H54 (cell line): Measurements from ENCODE around the gene IQCH.

Experiments
- DNase-seq: peaks from one replicate; pipeline ENCODE4 v3.0.0; 2011; ENCODE audit warnings: low spot score, mixed read lengths; ENCODE audit not compliant: insufficient read length
- FAIRE-seq: peaks from 3 replicates; lab custom pipeline; 2011; peaks lifted over from hg19 to GRCh38; lab: Jason Lieb, UNC
- POLR2A ChIP-seq: IDR thresholded peaks from 2 replicates; pipeline ENCODE4 v1.6.1; 2011; ENCODE audit warnings: low read depth, mild to moderate bottlenecking, low read length

IQCH gene

DNA sequence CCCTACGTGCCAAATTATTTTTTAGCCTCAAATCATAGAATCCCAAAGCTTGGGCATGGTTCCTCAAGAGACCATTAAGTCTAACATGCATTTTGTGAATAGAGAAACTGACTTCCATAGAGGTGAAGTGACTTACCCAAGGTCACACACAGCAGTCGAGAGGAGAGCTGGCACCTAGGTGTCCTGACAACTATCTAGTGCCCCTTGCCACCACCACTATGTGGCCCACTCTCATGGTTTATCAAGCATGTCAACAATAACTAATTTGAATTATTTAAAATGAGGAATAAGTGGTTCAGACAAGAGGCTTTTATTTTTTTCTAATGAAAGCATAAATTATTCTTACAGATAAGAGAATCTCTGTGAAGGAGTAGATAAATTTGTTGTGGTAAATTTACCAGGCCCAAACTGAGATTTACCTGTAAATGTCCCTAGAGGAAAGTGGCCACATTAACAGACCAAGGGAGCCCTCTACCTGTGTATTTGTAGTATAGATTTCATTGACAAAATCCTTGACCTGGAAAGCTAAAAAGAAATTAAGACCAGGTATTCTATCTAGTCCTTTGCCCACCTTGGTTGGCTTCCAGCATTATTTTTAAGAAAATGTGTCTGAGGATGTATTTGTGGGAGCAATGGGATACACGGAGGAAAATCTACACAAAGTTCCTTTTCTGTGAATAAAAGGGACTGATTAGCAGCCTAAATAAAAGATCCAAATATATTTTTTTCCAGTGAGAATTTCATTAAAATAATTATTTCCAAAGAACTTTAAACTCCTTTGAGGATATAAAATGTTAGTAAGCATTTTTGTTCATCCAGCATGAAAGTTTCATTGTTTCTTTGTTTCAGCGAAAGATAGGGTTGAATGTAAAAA is 49.1 kb downstream of the IQCH start:
- no peak for TF ChIP-seq POLR2A
- no peak for FAIRE-seq
- DNase-seq, result no peak

- no peak for TF ChIP-seq POLR2A
- no peak for FAIRE-seq
- DNase-seq, result no peak
These were observed 50.2 kb downstream of the IQCH start for GRCh38 chr15:67304778-67305177.

DNA sequence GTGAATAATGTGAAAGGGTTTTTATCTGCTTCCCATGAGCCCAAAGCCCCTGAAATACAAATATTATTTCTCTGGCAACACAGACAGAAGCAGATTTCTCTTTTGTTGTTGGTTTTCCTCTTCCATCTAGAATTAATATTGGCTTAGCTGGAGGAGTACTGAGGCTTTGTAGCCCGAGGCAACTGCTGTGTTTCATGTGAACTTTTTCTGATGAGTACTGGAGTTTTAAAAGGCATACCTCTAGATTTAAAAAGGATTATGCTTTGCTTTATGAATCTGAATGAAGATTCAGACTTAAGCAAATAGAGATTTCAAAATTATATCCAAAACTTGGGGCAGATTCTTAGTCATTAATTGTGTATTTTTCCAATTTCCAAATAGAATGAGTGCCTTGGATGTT is 50.9 kb downstream of the IQCH start:
- no peak for FAIRE-seq
- no peak for TF ChIP-seq POLR2A
- no peak for DNase-seq

DNA sequence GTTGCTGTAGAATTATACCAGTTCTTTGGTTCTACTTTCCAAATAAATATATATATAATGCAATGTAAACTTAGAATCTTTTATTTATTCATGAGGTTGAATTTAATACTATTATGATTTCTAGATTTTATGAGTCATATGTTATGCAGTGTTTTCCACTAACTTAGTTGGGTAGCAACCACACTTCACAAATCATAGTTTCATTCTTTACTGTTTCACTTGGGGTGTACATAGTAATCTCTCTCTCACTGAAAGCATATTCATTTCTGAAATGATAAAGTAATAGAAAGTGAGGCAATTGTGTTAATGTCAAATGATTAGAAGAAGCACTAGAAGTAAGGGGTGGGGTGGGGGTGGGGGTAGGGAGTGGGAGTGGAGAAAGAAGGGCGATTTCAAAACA is 52.6 kb downstream of the IQCH start:
- DNase-seq, result no peak
- TF ChIP-seq POLR2A, result no peak
- FAIRE-seq, result no peak

GRCh38 chr15:67307889-67308597 is 53.5 kb downstream of the IQCH start:
- FAIRE-seq, result no peak
- no peak for DNase-seq
- TF ChIP-seq POLR2A, result no peak

DNA sequence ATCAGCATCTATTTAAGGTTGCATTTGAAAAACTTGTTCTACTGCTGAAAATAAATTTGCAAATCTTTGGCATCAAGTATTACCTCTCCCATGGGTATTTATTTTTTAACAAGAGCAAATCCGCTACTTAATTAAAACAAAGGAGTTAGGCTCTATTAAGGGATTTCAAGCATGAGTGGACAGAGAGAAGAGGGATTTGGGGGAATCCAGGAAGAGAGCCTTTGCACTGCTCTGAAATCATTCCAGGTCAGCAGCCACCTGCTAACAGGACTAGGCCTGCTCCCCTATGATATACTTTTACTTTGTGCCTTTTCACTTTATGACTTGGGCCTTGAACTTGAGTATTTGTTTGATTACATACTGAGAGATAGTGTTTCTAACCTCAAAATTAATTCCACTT is 57.1 kb downstream of the IQCH start:
- no peak for DNase-seq
- no peak for TF ChIP-seq POLR2A
- FAIRE-seq, result no peak

- DNase-seq (no peak), FAIRE-seq (no peak)
- no peak for TF ChIP-seq POLR2A
These were observed 65.4 kb downstream of the IQCH start for GRCh38 chr15:67319961-67320360.

DNA sequence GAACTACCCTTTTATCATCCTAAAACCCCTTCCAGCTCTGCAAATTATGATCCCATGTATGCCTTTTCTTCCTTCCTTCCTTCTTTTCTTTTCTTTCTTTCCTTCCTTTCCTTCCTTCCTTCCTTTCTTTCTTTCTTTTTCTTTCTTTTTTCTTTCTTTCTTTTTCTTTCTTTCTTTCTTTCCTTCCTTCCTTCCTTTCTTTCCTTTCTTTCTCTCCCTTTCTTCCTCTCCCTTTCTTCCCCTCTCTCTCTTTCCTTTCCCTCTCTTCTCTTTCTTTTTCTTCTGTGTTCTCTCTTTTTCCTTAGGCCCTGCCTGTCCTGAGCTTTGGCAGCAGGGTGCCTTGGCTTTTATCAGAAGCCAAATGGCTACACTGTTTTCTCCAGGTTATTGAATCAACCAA is 66.8 kb downstream of the IQCH start:
- TF ChIP-seq POLR2A, result no peak
- FAIRE-seq (no peak), DNase-seq (no peak)

DNA sequence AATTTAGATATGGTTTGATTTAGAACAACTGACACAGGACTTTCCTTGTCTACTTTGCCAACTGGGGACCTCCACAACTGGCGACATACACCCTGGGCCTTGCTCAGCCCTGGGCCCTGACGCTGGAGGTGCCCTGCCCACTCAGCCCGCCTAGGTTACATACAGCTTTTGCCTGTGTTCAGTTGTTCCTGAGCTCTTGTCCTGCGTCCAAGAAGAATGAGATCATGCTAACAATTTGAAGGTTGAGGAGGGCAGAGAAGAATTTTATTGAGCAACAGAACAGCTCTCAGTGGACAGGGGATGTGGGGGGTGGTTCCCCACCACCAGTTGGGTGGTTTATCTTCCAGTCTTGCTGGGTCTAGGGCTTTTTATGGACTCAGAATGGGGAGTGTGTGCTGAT is 67.9 kb downstream of the IQCH start:
- no peak for TF ChIP-seq POLR2A
- DNase-seq, result no peak
- no peak for FAIRE-seq

DNA sequence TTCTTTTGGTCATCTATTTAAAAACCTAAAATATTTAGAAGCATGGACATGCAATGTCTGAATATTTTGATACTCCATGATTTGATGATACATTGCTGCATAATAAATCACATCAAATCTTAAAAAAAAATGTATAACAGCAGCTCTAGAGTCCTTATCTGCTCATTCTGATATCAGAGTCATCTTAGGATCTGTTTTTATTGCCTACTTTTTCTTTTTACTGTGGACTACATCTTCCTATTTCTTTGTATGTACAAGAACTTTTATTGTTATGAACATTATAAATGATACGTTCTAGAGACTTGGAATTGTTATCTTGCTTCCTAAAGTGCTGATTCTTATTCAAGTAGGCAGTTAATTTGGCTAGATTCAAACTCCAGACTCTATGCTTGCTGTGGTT is 72.7 kb downstream of the IQCH start:
- FAIRE-seq (no peak), DNase-seq (no peak)
- no peak for TF ChIP-seq POLR2A

DNA sequence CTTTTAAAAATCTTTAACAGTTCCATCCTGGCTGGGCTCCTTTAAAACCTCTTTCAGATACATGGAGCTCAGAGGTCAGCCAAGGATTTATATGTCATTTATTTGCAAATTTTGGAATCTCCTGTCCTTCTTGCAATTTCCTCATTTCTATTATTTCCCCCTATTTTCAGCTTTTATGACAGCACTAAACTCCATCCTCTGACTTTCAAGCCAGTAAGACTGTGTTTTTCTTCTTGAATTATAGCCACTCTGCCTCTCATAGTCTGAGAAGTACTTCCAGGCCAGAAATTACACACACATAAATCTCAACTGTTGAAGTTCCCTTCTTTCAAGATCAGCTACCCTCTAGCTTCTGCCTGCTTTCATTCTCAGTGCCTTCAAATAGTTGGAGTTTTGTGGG is 73.2 kb downstream of the IQCH start:
- TF ChIP-seq POLR2A, result no peak
- no peak for DNase-seq
- no peak for FAIRE-seq

DNA sequence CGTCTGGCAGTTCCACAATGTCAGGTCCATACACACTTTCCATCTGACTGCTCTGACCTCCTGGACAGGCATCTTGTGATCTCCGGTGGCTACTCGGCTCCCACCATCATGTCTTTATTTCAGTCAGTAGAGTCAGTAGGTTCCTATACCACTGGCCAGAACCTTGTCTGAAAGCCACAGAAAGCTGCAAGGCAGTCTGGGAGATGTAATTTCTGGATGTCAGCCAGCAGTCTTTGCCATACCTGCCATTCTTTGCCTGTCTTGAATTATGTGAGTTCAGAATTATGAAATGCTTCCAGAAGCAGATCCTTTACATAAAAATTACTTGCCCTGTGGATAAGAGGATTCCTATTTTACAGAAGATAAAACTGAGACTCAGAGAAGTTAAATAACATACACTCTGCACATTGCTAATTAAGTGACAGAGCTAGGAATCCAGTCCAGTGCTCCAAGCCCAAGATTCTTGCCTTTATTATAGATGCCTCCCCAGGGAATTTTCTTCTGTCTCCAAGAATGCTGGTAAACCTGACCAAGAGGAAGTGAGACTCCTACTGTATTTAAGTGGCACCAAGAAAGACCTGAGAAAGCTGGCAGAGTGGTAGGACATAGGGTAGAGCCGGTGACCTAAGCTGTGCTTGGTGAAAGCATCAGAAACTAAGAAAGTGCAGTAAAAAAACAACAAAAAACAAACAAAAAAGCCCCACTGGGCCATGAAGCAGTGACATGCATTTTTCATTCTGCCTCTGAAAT is 75.6 kb downstream of the IQCH start:
- no peak for TF ChIP-seq POLR2A
- no peak for DNase-seq
- no peak for FAIRE-seq

GRCh38 chr15:67331676-67332075 is 77.1 kb downstream of the IQCH start:
- no peak for FAIRE-seq
- no peak for TF ChIP-seq POLR2A
- DNase-seq, result no peak

- no peak for TF ChIP-seq POLR2A
These were observed 80.4 kb downstream of the IQCH start for GRCh38 chr15:67335026-67335425.

More at GRCh38 chr15:67335026-67335425, 80.4 kb downstream of the IQCH start:
- FAIRE-seq, result no peak
- DNase-seq, result no peak
